Measurements from ENCODE around the gene UGT2A2. TPM values are rescaled to one million over a fixed set of nuclear protein-coding genes. Genes with fewer than 3 reads are reported as not detected.

The UGT2A2 gene
- total RNA-seq, 1 donor from 2014 or later, result not detected

DNA sequence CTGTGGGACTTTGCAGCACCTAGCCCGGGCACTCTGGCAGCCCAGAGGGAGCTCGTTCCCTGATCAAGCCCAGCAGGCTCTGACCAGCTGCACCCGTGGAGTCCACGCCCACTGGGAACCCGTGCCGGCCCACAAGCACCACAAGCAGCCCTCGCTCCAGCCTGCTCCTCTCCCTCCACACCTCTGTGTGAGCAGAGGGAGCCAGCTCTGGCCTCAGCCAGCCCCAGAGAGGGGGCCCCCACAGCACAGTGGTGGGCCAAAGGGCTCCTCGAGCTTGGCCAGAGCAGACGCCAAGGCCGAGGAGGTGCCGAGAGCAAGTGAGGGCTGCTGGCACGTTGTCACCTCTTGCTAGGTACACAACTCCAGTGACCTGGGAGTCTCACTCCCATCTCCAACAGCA, 18.7 kb upstream of the UGT2A2 start:
- Histone ChIP-seq H3K9ac (no peak overlapping the region), H3K79me2 (ENCODE audit: low read depth) (no peaks in the 10 kb centered on the region), H3K27ac (no peak overlapping the region), H3K36me3 (no peaks in the 10 kb centered on the region), H3F3A (ENCODE audit: low read depth) (no peaks in the 10 kb centered on the region), H3K27me3 (no peaks in the 10 kb centered on the region), H3K4me2 (no peak overlapping the region), H2AFZ (replicated peaks) (no peak overlapping the region), H3K9me3 (ENCODE audit: low read depth) (no peaks in the 10 kb centered on the region), H3K4me3 (no peak overlapping the region), H3K4me1 (no peaks in the 10 kb centered on the region), H4K20me1 (ENCODE audit: low read depth) (no peaks in the 10 kb centered on the region)
- Mint-ChIP-seq H3K27me3 (ENCODE audit: insufficient read depth, low read depth) (no peaks in the 10 kb centered on the region), H3K27ac (no peak overlapping the region), H3K4me3 (no peak overlapping the region), H3K36me3 (no peaks in the 10 kb centered on the region), H3K9me3 (peaks cover 5% of the 10 kb centered on the region), H3K4me1 (no peaks in the 10 kb centered on the region)
- DNase-seq (ENCODE audit: low spot score), result no peak
- TF ChIP-seq EZH2phosphoT487 (IDR thresholded peaks at IDR 0.05) (no peak), EZH2 (IDR thresholded peaks at IDR 0.05) (no peak)
- TF ChIP-seq, protein P1, sequence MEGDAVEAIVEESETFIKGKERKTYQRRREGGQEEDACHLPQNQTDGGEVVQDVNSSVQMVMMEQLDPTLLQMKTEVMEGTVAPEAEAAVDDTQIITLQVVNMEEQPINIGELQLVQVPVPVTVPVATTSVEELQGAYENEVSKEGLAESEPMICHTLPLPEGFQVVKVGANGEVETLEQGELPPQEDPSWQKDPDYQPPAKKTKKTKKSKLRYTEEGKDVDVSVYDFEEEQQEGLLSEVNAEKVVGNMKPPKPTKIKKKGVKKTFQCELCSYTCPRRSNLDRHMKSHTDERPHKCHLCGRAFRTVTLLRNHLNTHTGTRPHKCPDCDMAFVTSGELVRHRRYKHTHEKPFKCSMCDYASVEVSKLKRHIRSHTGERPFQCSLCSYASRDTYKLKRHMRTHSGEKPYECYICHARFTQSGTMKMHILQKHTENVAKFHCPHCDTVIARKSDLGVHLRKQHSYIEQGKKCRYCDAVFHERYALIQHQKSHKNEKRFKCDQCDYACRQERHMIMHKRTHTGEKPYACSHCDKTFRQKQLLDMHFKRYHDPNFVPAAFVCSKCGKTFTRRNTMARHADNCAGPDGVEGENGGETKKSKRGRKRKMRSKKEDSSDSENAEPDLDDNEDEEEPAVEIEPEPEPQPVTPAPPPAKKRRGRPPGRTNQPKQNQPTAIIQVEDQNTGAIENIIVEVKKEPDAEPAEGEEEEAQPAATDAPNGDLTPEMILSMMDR (IDR thresholded peaks at IDR 0.05), result no peak

DNA sequence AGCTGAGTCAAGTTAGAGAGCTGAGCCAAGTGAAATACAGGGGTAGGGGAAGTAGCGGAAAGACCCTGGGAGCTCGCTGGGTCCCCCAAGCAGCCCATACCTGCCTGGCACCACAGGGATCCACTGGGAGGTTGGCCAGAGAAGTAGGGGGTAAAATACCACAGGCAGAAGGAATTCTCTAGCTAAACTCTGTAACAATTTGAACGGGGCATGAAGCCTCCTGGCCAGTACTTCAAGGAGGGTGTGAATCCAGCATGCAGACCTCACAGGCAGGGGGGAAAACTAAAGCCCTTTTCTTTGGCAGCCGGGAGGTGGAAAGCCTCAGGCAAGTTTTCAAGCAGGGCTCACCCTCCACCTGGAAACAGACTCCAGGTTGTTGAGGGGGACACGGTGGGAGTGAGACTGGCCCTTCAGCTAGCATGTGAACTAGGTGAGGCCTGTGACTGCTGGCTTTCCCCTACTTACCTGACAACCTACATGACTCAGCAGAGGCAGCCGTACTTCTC, 17.3 kb upstream of the UGT2A2 start:
- Mint-ChIP-seq H3K4me3 (no peak overlapping the region), H3K27me3 (ENCODE audit: insufficient read depth, low read depth) (no peaks in the 10 kb centered on the region), H3K9me3 (no peaks in the 10 kb centered on the region), H3K27ac (no peak overlapping the region), H3K36me3 (no peaks in the 10 kb centered on the region), H3K4me1 (no peaks in the 10 kb centered on the region)
- H3K36me3 ChIP-seq, result no peaks in the 10 kb centered on the region
- H3K4me2 ChIP-seq, result no peak overlapping the region
- no peaks in the 10 kb centered on the region for H3K9me3 ChIP-seq (ENCODE audit: low read depth)
- no peak overlapping the region for H3K9ac ChIP-seq
- no peaks in the 10 kb centered on the region for H3K4me1 ChIP-seq
- no peak overlapping the region for H3K4me3 ChIP-seq
- no peaks in the 10 kb centered on the region for H3K27me3 ChIP-seq
- H3K79me2 ChIP-seq (ENCODE audit: low read depth), result no peaks in the 10 kb centered on the region
- no peaks in the 10 kb centered on the region for H4K20me1 ChIP-seq (ENCODE audit: low read depth)
- no peak overlapping the region for H3K27ac ChIP-seq
- TF ChIP-seq EZH2 (IDR thresholded peaks at IDR 0.05) (no peak), EZH2phosphoT487 (IDR thresholded peaks at IDR 0.05) (no peak)
- TF ChIP-seq, protein P1 (IDR thresholded peaks at IDR 0.05), result no peak
- H2AFZ ChIP-seq (replicated peaks), result peak overlapping the region; percentile 13
- DNase-seq (ENCODE audit: low spot score), result no peak
- no peaks in the 10 kb centered on the region for H3F3A ChIP-seq (ENCODE audit: low read depth)

DNA sequence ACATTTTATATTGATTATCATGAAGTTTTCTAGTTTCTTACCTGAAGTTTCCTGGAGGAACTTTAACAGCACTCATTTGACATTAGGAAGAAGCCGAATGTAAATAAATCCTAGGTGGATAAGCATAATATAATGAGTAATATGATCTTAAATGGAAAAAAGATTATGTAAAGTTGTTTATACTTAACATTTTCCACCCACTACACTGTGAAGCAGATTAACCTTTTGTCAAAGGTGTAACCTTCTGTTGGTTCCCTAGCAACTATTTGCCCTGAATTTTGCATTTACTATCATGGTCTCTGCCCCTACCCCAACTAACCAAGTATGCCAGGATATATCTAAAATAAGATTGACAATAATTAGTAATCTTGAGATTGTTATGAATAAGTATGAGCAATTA, 13.7 kb upstream of the UGT2A2 start, which contains the start of gene UGT2A1:
Gene UGT2A1 (minus strand): TSS at position 101 of the 400 bp plus-strand sequence. CDS start 5,603 bp downstream, outside the sequence.
- no peak within 1 kb of the TSS for H2AFZ ChIP-seq (replicated peaks)
- no peak for DNase-seq (ENCODE audit: low spot score)
- H3F3A ChIP-seq (ENCODE audit: low read depth), result no peaks in the 10 kb centered on the region
- TF ChIP-seq EZH2phosphoT487 (IDR thresholded peaks at IDR 0.05), result no peak
- TF ChIP-seq, protein P1 (IDR thresholded peaks at IDR 0.05), result no peak
- no peak for TF ChIP-seq EZH2 (IDR thresholded peaks at IDR 0.05)
- no peaks in the 10 kb centered on the region for H3K4me1 ChIP-seq
- no peaks in the 10 kb centered on the region for H3K36me3 ChIP-seq
- no peak within 1 kb of the TSS for H3K4me3 ChIP-seq
- H3K27me3 Mint-ChIP-seq (ENCODE audit: insufficient read depth, low read depth), result no peaks in the 10 kb centered on the region
- H3K9me3 ChIP-seq (ENCODE audit: low read depth), result no peaks in the 10 kb centered on the region
- H3K36me3 Mint-ChIP-seq, result no peaks in the 10 kb centered on the region
- H3K4me1 Mint-ChIP-seq, result peaks cover 3% of the 10 kb centered on the region
- H3K4me2 ChIP-seq, result no peak within 1 kb of the TSS
- H3K27ac ChIP-seq, result no peak within 1 kb of the TSS
- no peaks in the 10 kb centered on the region for H3K9me3 Mint-ChIP-seq
- H3K9ac ChIP-seq, result no peak within 1 kb of the TSS
- no peaks in the 10 kb centered on the region for H3K79me2 ChIP-seq (ENCODE audit: low read depth)
- H3K27ac Mint-ChIP-seq, result no peak within 1 kb of the TSS
- H3K27me3 ChIP-seq, result no peaks in the 10 kb centered on the region
- H3K4me3 Mint-ChIP-seq, result no peak within 1 kb of the TSS
- no peaks in the 10 kb centered on the region for H4K20me1 ChIP-seq (ENCODE audit: low read depth)
